Natural killer cell treated with Interleukin-12 subunit alpha and Interleukin-12 subunit beta and Interleukin-15 and Interleukin-18, amount 100 ng/mL, for 72 hours (primary cell): Measurements from ENCODE around the gene ZBTB17. TPM values are rescaled to one million over a fixed set of nuclear protein-coding genes. Genes with fewer than 3 reads are reported as not detected.

Experiments
- ATAC-seq, 2 donors: fragments of 150-1000 bp; cut with Tn5 transposase in 1 of 2; sonication (Bioruptor Pico), chemical (Tn5 transposase) in 1 of 2; 2 replicates each; pipeline ENCODE4 v1.10.0; 2021
- DNase-seq: peaks from one replicate; pipeline ENCODE4 v3.0.0; 2022; ENCODE audit warnings: low spot score
- H3K27ac Mint-ChIP-seq, 2 donors: 1 replicate in 1 of 2; 2 replicates in 1 of 2; pipeline ENCODE4 v1.8.0; 2022; ENCODE audit warnings: mixed read lengths in 2 of 2, mild to moderate bottlenecking in 1 of 2, moderate library complexity in 1 of 2
- H3K27me3 Mint-ChIP-seq, 2 donors: 1 replicate in 1 of 2; 2 replicates in 1 of 2; pipeline ENCODE4 v1.8.0; 2022; ENCODE audit warnings: mixed read lengths in 2 of 2
- H3K36me3 Mint-ChIP-seq: one replicate; pipeline ENCODE4 v1.8.0; 2022; ENCODE audit warnings: mixed read lengths
- H3K4me1 Mint-ChIP-seq, 2 donors: 1 replicate in 1 of 2; 2 replicates in 1 of 2; pipeline ENCODE4 v1.8.0; 2022; ENCODE audit warnings: low read depth in 2 of 2, mixed read lengths in 2 of 2, mild to moderate bottlenecking in 1 of 2
- H3K4me3 Mint-ChIP-seq: one replicate; pipeline ENCODE4 v1.8.0; 2022; ENCODE audit warnings: mixed read lengths
- H3K9me3 Mint-ChIP-seq: 2 replicates; pipeline ENCODE4 v1.8.0; 2022; ENCODE audit warnings: mixed read lengths
- total RNA-seq, 2 donors: library from RNA; stranded (reverse); gene quantifications; one replicate each; pipeline ENCODE4 v1.2.3, GENCODE V29; 2022

The ZBTB17 gene
- total RNA-seq, 2 donors from 2014 or later = 75.6 to 102 TPM

GRCh38 chr1:16015960-16016901, 40.3 kb upstream of the ZBTB17 start:
- DNase-seq (no peak), ATAC-seq (no peak)
- Mint-ChIP-seq H3K4me3 (no peak overlapping the region), H3K36me3 (no peaks in the 10 kb centered on the region), H3K4me1 (peaks cover 0 to 3% of the 10 kb centered on the region in 2 donors), H3K27me3 (no peaks in the 10 kb centered on the region), H3K9me3 (no peaks in the 10 kb centered on the region), H3K27ac (no peak overlapping the region)

- no peaks in the 10 kb centered on the region for H3K36me3 Mint-ChIP-seq
- DNase-seq = no peak
- peaks cover 0 to 3% of the 10 kb centered on the region in 2 donors for H3K4me1 Mint-ChIP-seq
- H3K4me3 Mint-ChIP-seq = no peak overlapping the region
- no peak overlapping the region for H3K27ac Mint-ChIP-seq
- peaks cover 0 to 2% of the 10 kb centered on the region in 2 donors for H3K27me3 Mint-ChIP-seq
- no peak for ATAC-seq
- H3K9me3 Mint-ChIP-seq = no peaks in the 10 kb centered on the region
These were observed 39.6 kb upstream of the ZBTB17 start for GRCh38 chr1:16015491-16015890.

- H3K4me3 Mint-ChIP-seq = no peak overlapping the region
- H3K27ac Mint-ChIP-seq = peak overlapping the region in 1 of 2 donors; percentile 47
- H3K27me3 Mint-ChIP-seq = peaks cover 0 to 2% of the 10 kb centered on the region in 2 donors
- H3K36me3 Mint-ChIP-seq = no peaks in the 10 kb centered on the region
- no peak for ATAC-seq
- no peak for DNase-seq
- H3K9me3 Mint-ChIP-seq = no peaks in the 10 kb centered on the region
- H3K4me1 Mint-ChIP-seq = peaks cover 0 to 3% of the 10 kb centered on the region in 2 donors
These were observed 38.9 kb upstream of the ZBTB17 start for GRCh38 chr1:16014509-16015482.

- peaks cover 0 to 3% of the 10 kb centered on the region in 2 donors for H3K4me1 Mint-ChIP-seq
- no peaks in the 10 kb centered on the region for H3K36me3 Mint-ChIP-seq
- no peak overlapping the region for H3K4me3 Mint-ChIP-seq
- no peaks in the 10 kb centered on the region for H3K9me3 Mint-ChIP-seq
- peak overlapping the region in 1 of 2 donors; percentile 31 for H3K27ac Mint-ChIP-seq
- no peak for DNase-seq
- peaks cover 0 to 2% of the 10 kb centered on the region in 2 donors for H3K27me3 Mint-ChIP-seq
- ATAC-seq = no peak
These were observed 38.0 kb upstream of the ZBTB17 start for GRCh38 chr1:16013908-16014258.

GRCh38 chr1:16013220-16013907, 37.5 kb upstream of the ZBTB17 start:
- Mint-ChIP-seq H3K27me3 (peaks cover 0 to 2% of the 10 kb centered on the region in 2 donors), H3K4me3 (no peak overlapping the region), H3K9me3 (no peaks in the 10 kb centered on the region), H3K4me1 (peaks cover 0 to 3% of the 10 kb centered on the region in 2 donors), H3K36me3 (no peaks in the 10 kb centered on the region), H3K27ac (peak overlapping the region in 1 of 2 donors; percentile 31)
- ATAC-seq (peak; percentile 39 to 66), DNase-seq (no peak)

GRCh38 chr1:16012590-16013219, 36.8 kb upstream of the ZBTB17 start:
- ATAC-seq (peak; percentile 57 to 73), DNase-seq (no peak)
- Mint-ChIP-seq H3K36me3 (no peaks in the 10 kb centered on the region), H3K4me3 (no peak overlapping the region), H3K4me1 (peaks cover 0 to 10% of the 10 kb centered on the region in 2 donors), H3K27ac (peak overlapping the region in 1 of 2 donors; percentile 73), H3K27me3 (peaks cover 0 to 2% of the 10 kb centered on the region in 2 donors), H3K9me3 (no peaks in the 10 kb centered on the region)

GRCh38 chr1:16011936-16012589, 36.2 kb upstream of the ZBTB17 start:
- no peak for ATAC-seq
- peaks cover under 1 to 12% of the 10 kb centered on the region in 2 donors for H3K4me1 Mint-ChIP-seq
- H3K4me3 Mint-ChIP-seq = no peak overlapping the region
- H3K27ac Mint-ChIP-seq = peak overlapping the region in 1 of 2 donors; percentile 73
- H3K27me3 Mint-ChIP-seq = peaks cover 0 to 2% of the 10 kb centered on the region in 2 donors
- no peak for DNase-seq
- no peaks in the 10 kb centered on the region for H3K36me3 Mint-ChIP-seq
- no peaks in the 10 kb centered on the region for H3K9me3 Mint-ChIP-seq

- H3K4me1 Mint-ChIP-seq = peaks cover 8 to 19% of the 10 kb centered on the region in 2 donors
- no peak overlapping the region for H3K27ac Mint-ChIP-seq
- peaks cover 0 to 2% of the 10 kb centered on the region in 2 donors for H3K27me3 Mint-ChIP-seq
- H3K4me3 Mint-ChIP-seq = no peak overlapping the region
- DNase-seq (no peak), ATAC-seq (no peak)
- no peaks in the 10 kb centered on the region for H3K9me3 Mint-ChIP-seq
- no peaks in the 10 kb centered on the region for H3K36me3 Mint-ChIP-seq
These were observed 34.9 kb upstream of the ZBTB17 start for GRCh38 chr1:16010837-16011236.

- H3K4me1 Mint-ChIP-seq = peaks cover 8 to 19% of the 10 kb centered on the region in 2 donors
- H3K4me3 Mint-ChIP-seq = no peak overlapping the region
- peaks cover 0 to 2% of the 10 kb centered on the region in 2 donors for H3K27me3 Mint-ChIP-seq
- ATAC-seq = no peak
- H3K36me3 Mint-ChIP-seq = no peaks in the 10 kb centered on the region
- no peaks in the 10 kb centered on the region for H3K9me3 Mint-ChIP-seq
- H3K27ac Mint-ChIP-seq = no peak overlapping the region
- DNase-seq = no peak
These were observed 33.8 kb upstream of the ZBTB17 start for GRCh38 chr1:16009678-16010077.

GRCh38 chr1:16009030-16009460, 33.1 kb upstream of the ZBTB17 start:
- peak; percentile 56 to 63 for ATAC-seq
- H3K4me3 Mint-ChIP-seq = no peak overlapping the region
- peaks cover 8 to 19% of the 10 kb centered on the region in 2 donors for H3K4me1 Mint-ChIP-seq
- H3K36me3 Mint-ChIP-seq = no peaks in the 10 kb centered on the region
- no peak overlapping the region for H3K27ac Mint-ChIP-seq
- no peaks in the 10 kb centered on the region for H3K9me3 Mint-ChIP-seq
- peaks cover 0 to 2% of the 10 kb centered on the region in 2 donors for H3K27me3 Mint-ChIP-seq
- no peak for DNase-seq

GRCh38 chr1:16007671-16008341, 31.9 kb upstream of the ZBTB17 start:
- no peak overlapping the region for H3K27ac Mint-ChIP-seq
- H3K4me3 Mint-ChIP-seq = no peak overlapping the region

More at GRCh38 chr1:16007671-16008341, 31.9 kb upstream of the ZBTB17 start:
- ATAC-seq (no peak), DNase-seq (no peak)
- no peaks in the 10 kb centered on the region for H3K36me3 Mint-ChIP-seq
- no peaks in the 10 kb centered on the region for H3K9me3 Mint-ChIP-seq
- peaks cover 8 to 19% of the 10 kb centered on the region in 2 donors for H3K4me1 Mint-ChIP-seq
- H3K27me3 Mint-ChIP-seq = peaks cover 0 to 2% of the 10 kb centered on the region in 2 donors
